HepG2 (cell line): ENCODE results near the gene TUBGCP6. TPM values are rescaled to one million over a fixed set of nuclear protein-coding genes. Genes with fewer than 3 reads are reported as not detected.

ENCODE experiments used
- ETV5 ChIP-seq: IDR thresholded peaks from 2 replicates; pipeline ENCODE4 v1.6.1; 2018; ENCODE audit warnings: missing biosample characterization, missing genetic modification reagents, inconsistent platforms, borderline replicate concordance
- FOXO1 ChIP-seq: sonication (generic); formaldehyde crosslinking; IDR thresholded peaks from 2 replicates; pipeline ENCODE4 v1.4.0; 2020; ENCODE audit warnings: missing genetic modification reagents
- HIC2 ChIP-seq: sonication (generic); formaldehyde crosslinking; IDR thresholded peaks from 2 replicates; pipeline ENCODE4 v1.9.0; 2022; ENCODE audit warnings: low read depth, missing genetic modification reagents
- KIAA2018 ChIP-seq: sonication (generic); formaldehyde crosslinking; IDR thresholded peaks from 2 replicates; pipeline ENCODE4 v1.5.0; 2020; ENCODE audit warnings: mild to moderate bottlenecking, missing genetic modification reagents, borderline replicate concordance
- RAD21 ChIP-seq: fragments of 450-650 bp; formaldehyde crosslinking; IDR thresholded peaks from 2 replicates; pipeline ENCODE4 v1.5.0; 2020; ENCODE audit warnings: mild to moderate bottlenecking
- TEAD3 ChIP-seq: optimal IDR thresholded peaks from 2 replicates; pipeline ENCODE3; 2016; ENCODE audit warnings: borderline replicate concordance
- UBTF ChIP-seq: sonication (generic); formaldehyde crosslinking; IDR thresholded peaks from 2 replicates; pipeline ENCODE4 v1.4.0; 2020; ENCODE audit warnings: mild to moderate bottlenecking, missing genetic modification reagents
- ZBTB3 ChIP-seq: sonication (generic); formaldehyde crosslinking; IDR thresholded peaks from 2 replicates; pipeline ENCODE4 v1.4.0; 2020; ENCODE audit warnings: low read depth, mild to moderate bottlenecking, moderate library complexity, missing genetic modification reagents, borderline replicate concordance
- ZNF232 ChIP-seq: sonication (generic); formaldehyde crosslinking; IDR thresholded peaks from 2 replicates; pipeline ENCODE4 v1.4.0; 2020; ENCODE audit warnings: missing genetic modification reagents, borderline replicate concordance
- ZNF432 ChIP-seq: sonication (generic); formaldehyde crosslinking; IDR thresholded peaks from 2 replicates; pipeline ENCODE4 v1.5.0; 2020; ENCODE audit warnings: missing genetic modification reagents, mild to moderate bottlenecking, borderline replicate concordance
- ZNF761 ChIP-seq: sonication (generic); formaldehyde crosslinking; conservative IDR thresholded peaks from 2 replicates; pipeline ENCODE4 v1.4.0; 2020; ENCODE audit warnings: mild to moderate bottlenecking, missing genetic modification reagents
- polyA plus RNA-seq, 8 experiments: library from polyadenylated mRNA; depleted of rRNA in 3 of 8; stranded (reverse) in 7 of 8; unstranded in 1 of 8; fragments of >200 nt; fragmentation: Illumina TruSeq in 4 of 8; extraction: Trizol in 4 of 8; gene quantifications; 2 replicates each; pipeline versions ENCODE4 v1.2.1 to v1.2.3, GENCODE V29; 2011 to 2016; ENCODE audit warnings: low read depth in 4 of 8, missing spikeins in 1 of 8, mixed read lengths in 1 of 8; ENCODE audit not compliant: insufficient read depth in 1 of 8
- total RNA-seq, 5 experiments: library from RNA; depleted of rRNA; stranded (reverse); fragments of >200 nt; fragmentation: Illumina TruSeq; extraction: Trizol; gene quantifications; 2 replicates each; pipeline ENCODE4 v1.2.3, GENCODE V29; 2016; ENCODE audit warnings: low read depth in 1 of 5
- TF ChIP-seq, protein P1 (sequence below): IDR thresholded peaks from 2 replicates; pipeline ENCODE4 v1.6.1; 2012; ENCODE audit warnings: inconsistent platforms
- TF ChIP-seq, protein P2 (sequence below): IDR thresholded peaks from 2 replicates; pipeline ENCODE4 v1.6.1; 2012; ENCODE audit warnings: low read depth, low read length, improper control_type of control experiment

TUBGCP6 gene
- total and polyA plus RNA-seq, 2 of the 13 experiments (the other 11 are each of a cell fraction or from before 2014, with no cell fraction given): 14.6 to 15.7 TPM

DNA sequence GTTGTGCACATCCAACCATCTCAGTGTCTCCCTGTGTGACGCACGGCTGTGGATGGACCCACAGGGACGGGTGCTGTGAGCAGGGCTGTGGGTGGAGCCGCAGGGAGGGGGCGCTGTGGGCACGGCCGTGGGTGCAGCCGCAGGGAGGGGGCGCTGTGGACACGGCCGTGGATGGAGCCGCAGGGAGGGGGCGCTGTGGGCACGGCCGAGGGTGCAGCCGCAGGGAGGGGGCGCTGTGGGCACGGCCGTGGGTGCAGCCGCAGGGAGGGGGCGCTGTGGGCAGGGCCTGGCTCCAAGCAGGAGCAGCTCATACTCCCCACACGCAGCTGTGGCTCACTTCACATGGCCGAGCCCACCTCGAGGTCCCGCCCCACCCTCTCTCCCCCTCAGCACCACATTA lies 31.3 kb upstream of the TUBGCP6 start (continued):
- TF ChIP-seq KIAA2018 (CRISPR knock-in tag) (no peak), HIC2 (CRISPR knock-in tag) (peak; percentile 53; the same call in 1 of the 2 replicates), TEAD3 (CRISPR knock-in tag) (peak; percentile 26), UBTF (CRISPR knock-in tag) (no peak), ETV5 (CRISPR knock-in tag) (no peak), ZBTB3 (CRISPR knock-in tag) (no peak), ZNF761 (CRISPR knock-in tag) (no peak), ZNF232 (CRISPR knock-in tag) (no peak), FOXO1 (no peak), RAD21 (CRISPR knock-in tag) (peak; percentile 21; the same call in 1 of the 2 replicates), ZNF432 (CRISPR knock-in tag) (no peak)
- TF ChIP-seq, protein P1, sequence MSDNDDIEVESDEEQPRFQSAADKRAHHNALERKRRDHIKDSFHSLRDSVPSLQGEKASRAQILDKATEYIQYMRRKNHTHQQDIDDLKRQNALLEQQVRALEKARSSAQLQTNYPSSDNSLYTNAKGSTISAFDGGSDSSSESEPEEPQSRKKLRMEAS: peak; percentile 25; the same call in 1 of the 2 replicates
- TF ChIP-seq, protein P2, sequence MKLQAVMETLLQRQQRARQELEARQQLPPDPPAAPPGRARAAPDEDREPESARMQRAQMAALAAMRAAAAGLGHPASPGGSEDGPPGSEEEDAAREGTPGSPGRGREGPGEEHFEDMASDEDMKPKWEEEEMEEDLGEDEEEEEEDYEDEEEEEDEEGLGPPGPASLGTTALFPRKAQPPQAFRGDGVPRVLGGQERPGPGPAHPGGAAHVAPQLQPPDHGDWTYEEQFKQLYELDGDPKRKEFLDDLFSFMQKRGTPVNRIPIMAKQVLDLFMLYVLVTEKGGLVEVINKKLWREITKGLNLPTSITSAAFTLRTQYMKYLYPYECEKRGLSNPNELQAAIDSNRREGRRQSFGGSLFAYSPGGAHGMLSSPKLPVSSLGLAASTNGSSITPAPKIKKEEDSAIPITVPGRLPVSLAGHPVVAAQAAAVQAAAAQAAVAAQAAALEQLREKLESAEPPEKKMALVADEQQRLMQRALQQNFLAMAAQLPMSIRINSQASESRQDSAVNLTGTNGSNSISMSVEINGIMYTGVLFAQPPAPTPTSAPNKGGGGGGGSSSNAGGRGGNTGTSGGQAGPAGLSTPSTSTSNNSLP: no peak
